Measurements from ENCODE around the gene FCHO2.

The FCHO2 gene

DNA sequence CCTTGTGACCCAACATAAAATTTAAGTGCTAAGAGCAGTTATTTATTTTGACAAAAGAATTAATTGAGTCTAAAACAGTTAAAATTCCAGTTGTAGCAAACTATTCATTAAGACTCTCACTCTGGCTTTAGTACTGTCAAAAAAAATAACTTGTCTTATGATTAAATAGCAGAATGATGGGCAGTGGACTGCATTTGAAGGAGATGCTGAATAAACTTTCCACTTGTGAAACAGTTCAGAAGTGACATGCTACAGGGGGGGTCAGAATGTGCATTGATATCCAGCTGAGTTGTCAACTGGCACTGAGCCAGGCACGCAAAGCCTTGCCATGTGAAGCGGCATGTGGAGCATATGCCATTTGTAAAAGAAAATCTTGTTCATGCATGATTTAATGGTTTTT lies 76.0 kb downstream of the FCHO2 start:
- no peak for DNase-seq

DNA sequence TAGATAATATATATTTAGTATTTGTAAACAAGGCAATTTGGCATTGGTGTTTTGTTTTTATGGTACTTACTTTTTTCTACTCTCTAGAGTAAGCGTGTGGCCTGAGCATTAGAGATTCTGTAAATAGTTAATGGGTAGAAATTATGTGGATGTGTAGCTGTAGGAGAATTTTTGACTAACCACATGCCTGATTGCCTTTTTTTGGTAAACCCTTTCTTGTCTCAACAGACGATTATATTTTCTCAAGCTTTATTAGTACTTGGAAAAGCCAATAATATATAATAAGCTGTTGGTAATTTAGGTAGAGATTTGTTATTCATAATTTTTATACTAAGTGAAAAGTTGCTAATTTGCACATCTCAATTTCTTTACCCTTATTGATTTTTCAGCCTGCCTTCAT lies 76.8 kb downstream of the FCHO2 start:
- DNase-seq: no peak

DNA sequence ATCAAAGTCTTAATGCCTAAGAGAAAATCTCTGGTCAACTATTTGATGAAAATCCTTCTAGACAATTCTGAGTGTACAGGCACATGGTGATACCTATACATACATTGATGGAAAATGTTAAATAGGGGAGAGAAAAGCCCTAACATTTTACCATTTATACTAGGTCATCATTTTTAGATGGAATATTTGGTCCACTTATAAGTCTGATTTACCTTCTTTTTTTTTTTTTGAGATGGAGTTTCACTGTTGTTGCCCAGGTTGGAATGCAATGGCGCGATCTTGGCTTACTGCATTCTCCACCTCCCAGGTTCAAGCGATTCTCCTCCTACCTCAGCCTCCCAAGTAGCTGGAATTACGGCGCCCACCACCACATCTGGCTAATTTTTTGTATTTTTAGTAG lies 81.7 kb downstream of the FCHO2 start:
- DNase-seq: no peak

DNA sequence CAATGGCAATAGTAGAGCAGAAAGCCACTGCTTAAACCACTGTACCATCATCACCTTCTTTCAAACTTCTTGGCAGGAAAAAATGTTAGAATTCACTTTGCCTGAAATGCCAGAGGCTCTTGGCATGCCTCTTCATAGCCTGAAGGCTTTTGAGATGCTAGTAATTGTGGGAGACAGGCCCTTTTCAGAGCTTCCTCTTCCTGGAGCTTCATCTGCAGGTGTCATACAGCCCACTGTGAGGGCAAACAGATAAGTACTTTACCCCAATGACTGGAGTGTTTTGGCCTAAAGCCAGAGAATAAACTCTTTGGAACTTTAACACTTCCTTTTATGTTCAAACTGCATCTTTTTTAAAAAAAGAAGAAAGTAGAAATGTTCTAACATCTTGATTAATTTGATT lies 83.2 kb downstream of the FCHO2 start:
- DNase-seq: no peak

DNA sequence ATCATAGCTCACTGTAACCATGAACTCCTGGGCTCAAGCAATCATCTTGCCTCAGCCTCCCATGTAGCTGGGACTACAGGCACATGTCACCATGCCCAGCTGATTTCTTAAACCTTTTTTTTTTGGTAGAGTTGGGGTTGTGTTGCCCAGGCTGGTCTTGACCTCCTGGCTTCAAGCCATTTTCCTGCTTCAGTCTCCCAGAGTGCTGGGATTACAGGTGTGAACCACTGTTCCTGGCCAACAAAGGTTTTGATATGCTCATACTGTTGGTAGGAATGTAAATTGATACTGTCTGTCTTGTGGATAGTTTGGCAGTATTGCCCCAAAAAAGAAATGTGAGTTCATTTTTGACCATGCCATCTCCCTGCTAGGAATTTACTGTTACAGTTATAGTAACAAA lies 87.2 kb downstream of the FCHO2 start:
- DNase-seq: no peak

DNA sequence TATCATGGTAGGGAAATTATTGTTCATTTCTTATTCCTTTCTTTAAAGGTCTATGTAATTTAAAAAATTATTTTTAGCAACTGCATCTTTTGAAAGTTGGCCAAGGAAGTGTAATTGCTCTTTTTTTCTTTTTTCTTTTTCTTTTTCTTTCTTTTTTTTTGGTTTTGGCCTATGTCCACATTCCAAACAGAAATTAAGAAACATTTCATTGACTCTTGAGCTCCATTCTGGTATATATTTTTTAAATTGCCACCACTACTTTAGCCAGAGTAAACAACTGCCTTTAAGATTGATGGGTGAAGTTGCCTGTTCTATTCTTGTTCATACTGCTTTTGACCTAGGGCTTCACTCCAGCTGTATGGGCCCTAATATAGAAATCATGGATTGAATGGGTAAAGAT lies 88.7 kb downstream of the FCHO2 start:
- DNase-seq: no peak

DNA sequence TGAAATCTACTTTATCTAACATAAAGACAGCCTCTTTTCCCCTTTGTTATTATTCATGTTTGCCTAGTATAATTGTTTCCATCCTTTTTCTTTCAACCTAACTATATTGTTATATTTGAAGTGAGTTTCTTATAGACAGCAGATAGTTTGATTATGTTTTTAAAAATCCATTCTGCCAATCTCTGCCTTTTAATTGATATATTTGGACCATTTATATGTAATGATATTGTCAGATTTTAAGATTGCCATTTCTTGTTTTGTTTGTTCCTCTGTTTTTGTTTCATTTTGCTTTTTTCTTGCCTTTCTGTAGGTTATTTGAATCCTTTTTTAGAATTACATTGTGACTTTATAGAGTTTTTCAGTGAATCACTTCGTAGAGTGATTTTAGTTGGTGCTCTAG lies 89.8 kb downstream of the FCHO2 start:
- DNase-seq: no peak

DNA sequence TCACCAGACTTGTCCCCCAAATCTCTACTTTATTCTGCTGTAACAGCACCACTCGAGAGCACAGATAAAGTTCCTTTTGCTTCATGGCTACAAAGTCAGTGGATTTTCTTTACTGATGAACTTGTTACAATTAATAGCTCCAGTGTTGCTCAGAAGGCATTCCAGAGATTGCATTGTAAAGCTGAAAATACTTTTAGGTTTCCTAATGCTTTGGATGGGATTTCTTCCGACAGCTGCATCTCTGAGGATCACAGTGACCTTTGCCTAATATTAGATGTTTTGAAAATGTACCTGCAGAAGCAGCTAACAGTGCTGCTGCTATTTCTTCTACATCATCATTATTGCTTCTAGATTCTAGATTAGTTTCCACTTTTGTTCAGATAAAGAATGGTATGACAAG lies 105.8 kb downstream of the FCHO2 start:
- DNase-seq: no peak

DNA sequence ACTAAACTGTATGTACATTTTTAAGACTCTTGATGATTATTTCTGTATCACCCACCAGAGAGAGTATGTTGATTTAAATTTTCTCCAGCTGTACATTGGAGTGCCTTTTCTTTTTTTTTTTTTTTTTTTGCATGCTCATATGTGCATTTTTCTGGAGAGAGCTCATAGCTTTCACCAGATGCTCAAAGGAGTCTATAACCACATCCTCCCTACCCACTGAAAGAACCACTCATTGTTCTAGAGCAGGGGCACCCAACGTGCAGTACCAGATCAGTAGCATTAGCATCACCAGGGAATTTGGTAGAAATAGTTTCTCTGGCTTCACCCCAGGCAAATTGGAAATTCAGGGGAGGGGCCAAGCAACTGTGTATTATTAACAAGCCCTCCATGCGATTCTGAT lies 110.6 kb downstream of the FCHO2 start:
- no peak for DNase-seq

DNA sequence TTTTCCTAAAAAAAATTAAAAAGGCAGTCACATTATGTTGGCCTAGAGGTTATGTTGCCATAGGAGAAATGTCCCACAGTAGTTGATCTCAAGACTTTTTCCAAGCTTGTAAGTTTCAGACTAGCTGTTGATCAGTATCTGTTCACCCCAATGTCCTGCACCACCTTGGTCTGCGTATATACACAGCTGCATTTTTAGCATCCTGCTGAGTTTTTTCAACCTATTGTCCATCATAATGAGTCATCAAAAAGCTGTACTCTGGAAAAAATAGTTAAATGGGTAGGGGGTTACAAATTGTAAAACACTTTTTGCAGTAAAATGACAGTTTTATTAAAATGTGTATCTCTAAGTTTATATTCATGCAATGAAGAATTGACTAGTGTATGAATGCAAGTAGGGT lies 111.4 kb downstream of the FCHO2 start:
- DNase-seq: no peak

DNA sequence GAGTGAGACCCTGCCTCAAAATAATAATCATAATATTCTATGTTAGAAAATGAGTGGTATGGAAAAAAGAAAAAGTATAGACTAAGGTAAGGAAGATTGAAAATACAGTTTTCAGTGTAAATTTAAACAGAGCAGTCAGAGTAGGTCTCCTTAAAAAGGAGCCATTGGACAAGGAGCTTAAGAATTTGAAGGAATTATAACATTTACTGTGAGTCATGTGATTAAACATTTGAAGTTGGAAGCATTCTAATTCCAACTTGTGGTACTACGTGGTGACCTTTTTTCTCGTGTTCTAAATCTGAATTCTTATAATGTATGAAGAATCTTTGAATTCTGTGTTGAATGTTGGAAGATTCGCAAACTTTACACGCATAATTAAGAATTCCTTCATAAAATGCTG lies 125.3 kb downstream of the FCHO2 start:
- DNase-seq: no peak

DNA sequence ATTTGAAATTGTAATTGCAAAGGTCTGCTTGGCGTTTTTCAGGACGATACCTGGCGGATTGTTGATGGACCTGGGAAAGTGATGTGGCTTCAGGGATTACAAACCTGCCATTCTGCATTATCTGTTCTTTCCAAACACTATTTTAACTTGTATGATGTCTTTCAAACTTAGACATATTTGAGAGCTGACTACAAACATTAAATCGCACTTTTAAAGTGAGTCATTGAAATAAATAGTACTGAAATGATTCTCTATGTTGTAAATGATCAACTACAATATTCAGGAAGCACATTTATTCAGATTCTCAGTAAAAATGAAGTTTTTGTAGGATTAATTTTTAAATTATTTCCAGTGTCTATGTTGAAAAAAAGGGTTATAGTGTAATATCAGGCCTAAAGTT lies 132.2 kb downstream of the FCHO2 start:
- no peak for DNase-seq

DNA sequence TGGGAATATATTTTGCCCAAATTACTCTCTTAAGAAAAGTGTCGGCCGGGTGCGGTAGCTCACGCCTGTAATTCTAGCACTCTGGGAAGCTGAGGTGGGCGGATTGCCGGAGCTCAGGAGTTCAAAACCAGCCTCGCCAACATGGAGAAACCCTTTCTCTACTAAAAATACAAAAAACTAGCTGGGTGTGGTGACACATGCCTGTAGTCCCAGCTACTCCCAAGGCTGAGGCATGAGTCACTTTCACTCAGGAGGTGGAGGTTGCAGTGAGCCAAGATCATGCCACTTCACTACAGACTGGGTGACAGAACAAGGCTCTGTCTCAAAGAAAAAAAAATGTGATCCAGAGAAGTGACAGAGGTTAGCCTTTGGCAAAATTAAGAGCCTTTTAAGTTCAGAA lies 138.1 kb downstream of the FCHO2 start:
- DNase-seq: no peak

DNA sequence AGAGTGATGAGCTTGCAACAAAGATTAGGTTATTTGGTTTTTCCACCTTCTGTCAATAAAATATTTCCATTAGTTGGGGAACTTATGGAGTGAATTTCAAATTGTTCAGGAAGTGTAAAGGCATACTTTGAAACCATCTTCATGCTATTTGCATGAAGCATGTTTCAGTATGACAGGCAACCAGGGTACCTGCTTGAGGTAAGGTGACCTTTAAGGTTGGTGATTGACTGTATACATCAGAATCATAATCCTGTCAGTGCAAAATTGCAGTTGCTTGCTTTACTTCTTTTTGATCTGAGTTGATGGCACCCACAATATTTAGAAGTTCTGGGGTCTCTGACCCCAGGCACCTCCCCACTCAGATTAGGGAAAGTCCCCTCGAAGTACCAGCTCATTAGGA lies 138.6 kb downstream of the FCHO2 start:
- DNase-seq: no peak

DNA sequence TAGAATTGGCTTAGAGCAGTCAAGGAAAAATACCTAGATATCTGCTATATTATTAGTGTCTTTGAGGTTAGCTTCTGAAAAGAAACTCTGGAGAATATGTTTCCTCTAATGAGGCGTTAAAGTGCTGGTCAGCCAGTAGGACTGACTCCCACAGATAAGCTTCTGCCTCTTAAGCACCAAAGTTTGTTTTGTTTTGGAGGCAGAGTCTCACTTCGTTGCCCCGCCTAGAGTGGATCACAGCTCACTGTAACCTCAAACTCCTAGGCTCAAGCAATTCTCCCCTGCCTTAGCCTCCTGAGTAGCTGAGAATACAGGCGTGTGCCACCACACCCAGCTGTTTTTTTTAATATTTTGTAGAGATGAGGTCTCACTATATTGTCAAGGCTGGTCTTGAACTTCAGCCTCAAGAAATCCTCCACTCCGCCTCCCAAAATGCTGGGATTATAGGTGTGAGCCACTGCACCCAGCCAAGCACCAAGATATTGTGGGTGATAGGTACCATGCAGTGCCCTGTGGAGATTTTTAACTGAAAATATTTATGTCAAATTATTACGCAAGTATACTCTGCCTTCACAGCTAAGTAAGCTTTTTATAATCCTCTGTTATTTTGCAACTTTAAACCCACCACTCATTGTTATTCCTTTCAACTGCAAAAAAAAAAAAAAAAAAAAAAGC lies 139.9 kb downstream of the FCHO2 start:
- DNase-seq: no peak

DNA sequence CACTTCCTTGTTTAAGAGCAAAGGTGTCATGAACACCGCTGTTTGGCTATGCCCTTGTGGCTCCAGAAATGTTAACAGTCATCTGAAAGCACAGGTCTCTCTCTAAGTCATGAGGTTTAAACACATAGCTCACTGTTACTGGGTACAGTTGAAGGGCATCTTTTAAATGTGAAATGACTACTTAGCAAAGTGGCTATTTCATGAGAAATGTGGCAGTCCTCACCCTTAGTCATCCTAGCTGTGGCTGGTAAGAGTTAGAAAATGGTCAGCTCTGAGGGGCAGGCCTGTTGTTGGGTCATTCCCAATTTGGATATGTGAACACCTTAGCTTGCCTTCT lies 140.4 kb downstream of the FCHO2 start:
- DNase-seq: no peak

DNA sequence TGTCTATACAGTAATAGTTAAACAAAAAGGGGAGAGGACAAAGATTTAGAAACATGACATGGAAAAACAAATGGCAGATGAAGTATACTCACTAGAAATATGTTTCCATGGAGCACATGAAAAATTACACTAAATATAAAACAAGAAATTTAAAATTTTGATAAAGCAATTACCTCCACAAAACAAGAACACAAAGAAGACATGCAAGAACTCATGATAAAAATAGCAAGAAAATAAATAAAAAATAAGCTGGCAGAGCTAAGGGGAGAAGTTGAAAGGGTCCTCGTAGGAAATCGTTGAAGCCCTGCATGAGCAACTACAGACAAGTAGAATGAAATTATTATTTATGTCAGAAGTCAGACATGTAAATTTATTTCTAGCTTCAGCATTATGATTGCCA lies 141.9 kb downstream of the FCHO2 start:
- DNase-seq: no peak

DNA sequence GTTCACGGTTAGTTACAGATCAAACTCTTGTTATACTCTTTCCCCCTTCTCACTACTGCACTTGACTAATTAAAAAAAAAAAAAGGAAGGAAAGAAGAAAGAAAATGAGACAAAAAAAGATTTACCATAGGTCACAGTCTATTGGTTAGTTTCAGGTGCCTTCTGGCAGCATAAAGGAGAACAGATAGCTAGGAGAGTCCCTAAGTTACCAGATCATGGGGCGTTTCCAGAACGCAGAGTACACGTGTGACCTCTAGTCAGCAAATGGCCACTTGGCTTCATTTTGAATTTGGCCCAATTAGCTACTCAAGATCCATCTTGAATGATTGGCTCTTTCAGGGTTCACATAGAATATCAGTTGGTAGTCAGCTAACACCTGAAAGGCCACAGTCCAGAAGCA lies 144.3 kb downstream of the FCHO2 start:
- DNase-seq: no peak

DNA sequence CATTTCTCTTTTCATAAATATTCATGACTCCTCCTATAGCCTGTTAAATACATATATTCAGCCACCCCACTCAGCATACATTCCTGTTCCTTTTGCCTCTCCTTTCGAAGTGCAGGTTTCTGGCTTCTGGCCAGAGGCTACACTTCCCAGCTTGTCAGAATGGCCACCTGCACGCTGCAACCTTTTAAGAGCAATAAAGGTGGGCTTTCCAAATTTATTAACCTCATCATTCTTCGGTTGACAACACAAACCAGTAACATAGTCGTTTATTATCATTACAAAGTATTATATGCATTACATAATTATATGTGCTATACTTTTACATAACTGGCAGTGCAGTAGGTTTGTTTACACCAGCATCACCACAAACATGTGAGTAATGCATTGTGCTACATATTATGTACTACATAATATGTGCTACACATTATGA lies 148.0 kb downstream of the FCHO2 start:
- no peak for DNase-seq

DNA sequence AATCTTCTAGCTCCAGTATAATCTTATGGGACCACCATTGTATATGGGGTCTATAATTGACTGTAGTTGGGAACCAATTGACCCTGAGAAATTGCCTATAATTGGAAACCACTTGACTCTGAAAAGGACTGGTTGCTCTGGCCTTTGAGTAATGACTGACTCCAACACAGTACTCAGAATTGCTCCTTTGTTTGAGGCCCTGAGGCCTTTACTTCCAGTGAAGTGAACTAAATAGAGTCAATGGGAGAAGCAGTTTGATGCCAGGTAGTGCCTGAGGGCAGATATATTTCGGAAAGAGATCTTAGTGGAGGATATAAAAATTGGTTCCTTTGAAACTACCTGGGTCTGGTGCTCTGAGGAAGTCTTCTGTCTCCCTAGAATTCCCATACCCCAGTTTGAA lies 148.5 kb downstream of the FCHO2 start:
- no peak for DNase-seq

DNA sequence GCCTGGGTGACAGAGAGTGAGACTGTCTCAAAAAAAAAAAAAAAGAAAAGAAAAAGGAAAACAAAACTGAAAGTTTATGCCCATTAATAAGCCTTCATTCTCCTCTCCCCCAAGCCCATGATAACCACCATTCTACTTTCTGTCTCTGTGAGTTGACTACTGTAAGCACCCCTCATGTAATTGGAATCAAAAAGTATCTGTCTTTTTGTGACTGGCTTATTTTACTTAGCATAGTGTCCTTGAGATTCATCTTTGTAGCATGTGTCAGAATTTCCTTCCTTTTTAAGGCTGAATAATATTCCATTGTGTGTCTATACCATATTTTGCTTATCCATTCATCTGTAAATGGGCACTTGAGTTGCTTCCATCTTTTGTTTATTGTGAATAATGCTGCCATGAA lies 150.5 kb downstream of the FCHO2 start:
- DNase-seq: no peak

DNA sequence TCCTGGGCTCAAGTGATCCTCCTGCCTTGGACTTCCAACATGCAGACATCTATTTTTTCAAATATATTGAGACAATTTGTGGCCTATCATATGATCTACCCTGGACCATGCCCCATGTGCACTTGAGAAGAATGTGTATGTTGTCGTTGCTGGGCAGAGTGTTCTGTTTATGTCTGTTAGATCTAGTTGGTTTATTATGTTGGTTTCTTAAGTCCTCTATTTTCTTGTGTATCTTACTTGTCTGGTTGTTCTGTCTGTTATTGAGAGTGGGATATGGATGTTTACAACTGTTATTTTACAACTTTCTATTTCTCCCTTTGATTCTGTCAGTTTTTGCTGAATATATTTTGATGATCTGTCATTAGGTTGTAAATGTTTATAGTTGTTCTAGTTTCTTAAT lies 154.3 kb downstream of the FCHO2 start:
- DNase-seq: no peak

DNA sequence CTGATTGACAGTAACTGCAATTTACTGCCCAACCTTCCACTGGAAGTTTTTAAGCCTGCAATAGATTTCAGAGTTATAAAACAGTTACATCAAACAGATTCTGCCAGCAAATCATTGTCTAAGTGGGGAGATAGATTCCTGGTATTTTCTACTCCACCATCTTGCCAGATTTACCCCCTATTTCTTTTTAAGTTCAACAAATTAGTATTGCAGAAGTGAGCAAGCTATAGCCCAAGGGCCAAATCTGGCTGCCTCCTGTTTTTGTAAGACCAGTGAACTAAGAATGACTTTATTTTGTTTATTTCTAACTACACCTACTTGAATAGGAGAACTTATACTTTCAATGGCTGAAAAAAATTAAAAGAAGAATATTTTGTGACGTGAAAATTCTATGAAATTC lies 155.7 kb downstream of the FCHO2 start:
- no peak for DNase-seq

DNA sequence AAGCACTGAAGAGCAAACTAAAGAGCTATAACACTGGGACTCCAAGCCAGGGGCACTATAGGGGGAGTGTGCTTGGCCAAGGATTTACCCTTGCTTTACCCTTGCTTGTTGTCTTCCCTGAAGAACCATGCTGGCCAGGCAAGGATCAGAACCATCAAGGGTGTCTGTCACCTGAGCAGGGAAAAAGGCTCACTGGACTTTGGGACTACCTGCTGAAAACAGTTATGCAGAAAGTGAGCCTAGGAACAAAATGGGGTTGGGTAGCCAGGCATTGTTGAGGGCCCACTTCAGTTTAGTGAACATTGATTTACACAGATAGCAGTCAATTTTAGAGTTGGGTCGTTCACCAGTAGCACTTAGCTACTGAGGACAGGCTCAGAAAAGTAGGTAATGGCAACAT lies 156.5 kb downstream of the FCHO2 start:
- DNase-seq: no peak

DNA sequence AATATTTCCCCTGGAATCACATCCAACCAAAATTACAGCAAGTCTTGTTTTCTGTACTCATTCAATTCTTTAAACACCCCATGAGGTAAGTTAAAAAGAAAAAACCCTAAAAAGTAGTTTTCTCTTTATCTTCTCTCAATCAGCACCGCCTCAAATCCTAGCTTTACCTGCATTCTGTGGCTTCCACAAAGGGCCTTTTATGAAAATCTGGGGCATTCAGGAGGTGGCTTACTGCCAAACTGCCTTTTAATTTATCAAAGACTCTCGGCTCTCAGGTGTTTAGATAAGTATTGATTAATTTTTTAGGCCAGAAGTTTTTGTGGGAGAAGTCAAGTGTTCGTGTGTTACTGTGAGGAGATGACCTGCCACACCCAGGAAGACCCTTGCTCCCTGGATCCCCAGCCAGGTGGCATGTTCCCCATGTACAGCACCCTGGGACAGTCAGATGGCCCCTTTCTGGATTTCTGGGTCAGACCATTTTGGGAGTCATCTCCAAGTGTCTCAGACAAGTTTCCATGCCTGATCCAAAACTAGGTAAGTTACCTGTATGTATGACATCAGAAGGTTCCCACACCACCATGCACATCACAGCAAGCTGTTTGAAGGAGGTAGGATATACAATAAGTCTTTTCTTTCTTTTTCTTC lies 158.3 kb downstream of the FCHO2 start:
- DNase-seq: no peak

All from activated CD8-positive, alpha-beta memory T cell treated with anti-CD3 and anti-CD28 coated beads, Interleukin-2, amount 50 U/mL, for 4 hours (primary cell).